Endodermal cell (in vitro differentiated cells): ENCODE measurements around the gene PDF. TPM values are rescaled to one million over a fixed set of nuclear protein-coding genes. Genes with fewer than 3 reads are reported as not detected.

Source experiments
- DNase-seq: peaks from one replicate; pipeline ENCODE4 v3.0.0-alpha.2; 2017
- H3K27ac ChIP-seq: 2 replicates; pipeline ENCODE4 v1.5.1; 2013; ENCODE audit warnings: mild to moderate bottlenecking, low read depth, low read length, moderate library complexity
- H3K27me3 ChIP-seq: 2 replicates; pipeline ENCODE4 v1.6.1; 2013; ENCODE audit warnings: mild to moderate bottlenecking, low read length, moderate library complexity; ENCODE audit not compliant: insufficient read depth, control insufficient read depth, poor library complexity, severe bottlenecking
- H3K36me3 ChIP-seq: 2 replicates; pipeline ENCODE4 v1.7.0; 2013; ENCODE audit warnings: mild to moderate bottlenecking, low read length, moderate library complexity; ENCODE audit not compliant: control insufficient read depth, insufficient read depth
- H3K4me1 ChIP-seq: one replicate; pipeline ENCODE4 v1.7.0; 2013; ENCODE audit warnings: low read length; ENCODE audit not compliant: control insufficient read depth, insufficient read depth
- H3K4me3 ChIP-seq: 2 replicates; pipeline ENCODE4 v1.5.1; 2013; ENCODE audit warnings: mild to moderate bottlenecking, low read length, moderate library complexity
- H3K9ac ChIP-seq: 2 replicates; pipeline ENCODE4 v1.6.1; 2013; ENCODE audit warnings: mild to moderate bottlenecking, low read length, moderate library complexity; ENCODE audit not compliant: poor library complexity, severe bottlenecking; ENCODE audit errors: extremely low read depth
- H3K9me3 ChIP-seq: 2 replicates; pipeline ENCODE4 v1.6.1; 2013; ENCODE audit warnings: mild to moderate bottlenecking, low read length, moderate library complexity; ENCODE audit not compliant: control insufficient read depth
- H3K27ac Mint-ChIP-seq: 2 replicates; pipeline ENCODE4 v1.8.0; 2020; ENCODE audit warnings: mixed read lengths
- H3K27me3 Mint-ChIP-seq: 2 replicates; pipeline ENCODE4 v1.8.0; 2021; ENCODE audit warnings: mild to moderate bottlenecking, mixed read lengths; ENCODE audit not compliant: insufficient read depth
- H3K36me3 Mint-ChIP-seq: 2 replicates; pipeline ENCODE4 v1.8.0; 2020; ENCODE audit warnings: low read depth, mixed read lengths
- H3K4me1 Mint-ChIP-seq: 2 replicates; pipeline ENCODE4 v1.8.0; 2020; ENCODE audit warnings: mixed read lengths
- H3K4me3 Mint-ChIP-seq: 2 replicates; pipeline ENCODE4 v1.8.0; 2020; ENCODE audit warnings: mild to moderate bottlenecking, moderate library complexity, mixed read lengths
- H3K9me3 Mint-ChIP-seq: 2 replicates; pipeline ENCODE4 v1.8.0; 2020; ENCODE audit warnings: mild to moderate bottlenecking, mixed read lengths
- CTCF ChIP-seq: fragments of 200-600 bp; sonication (generic); conservative IDR thresholded peaks from 2 replicates; pipeline ENCODE4 v1.5.0; 2021; ENCODE audit warnings: antibody characterized with exemption, mild to moderate bottlenecking
- WGBS, 2 experiments: methylation state at CpG; one replicate each; pipeline versions ENCODE4 v1.1.5 to v1.1.7; 2013; ENCODE audit warnings: missing lambda C conversion rate in 2 of 2, mixed read lengths in 1 of 2; ENCODE audit not compliant: insufficient coverage in 1 of 2, insufficient read length in 1 of 2; 5-methylcytosine and 5-hydroxymethylcytosine counted together
- total RNA-seq, 2 donors: library from RNA; stranded (reverse); fragmentation: NEBNext Ultra II Directional in 1 of 2; extraction: Animal tissue kit (Norgen Biotek cat#: 25700) in 1 of 2; gene quantifications; 2 replicates in 1 of 2; 3 replicates in 1 of 2; pipeline ENCODE4 v1.2.1, GENCODE V29; 2021

Gene PDF
- total RNA-seq, 2 donors from 2014 or later: 12.2 to 19.8 TPM

GRCh38 chr16:69286941-69287713 is 43.3 kb downstream of the PDF start:
- no peak overlapping the region for H3K4me3 ChIP-seq
- H3K9me3 ChIP-seq: no peaks in the 10 kb centered on the region
- H3K9ac ChIP-seq: no peak overlapping the region
- no peak for DNase-seq
- H3K36me3 ChIP-seq: no peaks in the 10 kb centered on the region
- peak; percentile 85 for TF ChIP-seq CTCF
- Mint-ChIP-seq H3K4me3 (no peak overlapping the region), H3K4me1 (no peaks in the 10 kb centered on the region), H3K27ac (no peak overlapping the region), H3K9me3 (no peaks in the 10 kb centered on the region), H3K27me3 (no peaks in the 10 kb centered on the region), H3K36me3 (peaks cover 18% of the 10 kb centered on the region)
- H3K4me1 ChIP-seq: no peaks in the 10 kb centered on the region
- 90 to 92% methylated on average over 11 to 12 of the region's 13 CpGs for WGBS, 2 experiments
- H3K27me3 ChIP-seq: no peaks in the 10 kb centered on the region
- H3K27ac ChIP-seq: no peak overlapping the region

GRCh38 chr16:69285240-69285639 is 45.1 kb downstream of the PDF start:
- no peaks in the 10 kb centered on the region for H3K27me3 Mint-ChIP-seq
- no peaks in the 10 kb centered on the region for H3K27me3 ChIP-seq

GRCh38 chr16:69283851-69284250 is 46.5 kb downstream of the PDF start:
- Mint-ChIP-seq H3K27me3 (no peaks in the 10 kb centered on the region), H3K9me3 (peaks cover 5% of the 10 kb centered on the region), H3K4me3 (no peak overlapping the region), H3K36me3 (peaks cover 19% of the 10 kb centered on the region), H3K4me1 (no peaks in the 10 kb centered on the region), H3K27ac (no peak overlapping the region)
- Histone ChIP-seq H3K27ac (no peak overlapping the region), H3K27me3 (no peaks in the 10 kb centered on the region), H3K9me3 (no peaks in the 10 kb centered on the region), H3K4me1 (no peaks in the 10 kb centered on the region), H3K36me3 (no peaks in the 10 kb centered on the region), H3K9ac (no peak overlapping the region), H3K4me3 (no peak overlapping the region)
- WGBS, 2 experiments: 93% methylated on average over 4 of the region's 4 CpGs; no CpG with 5 or more reads in 1 of the 2 experiments
- no peak for DNase-seq
- no peak for TF ChIP-seq CTCF

More at GRCh38 chr16:69285240-69285639, 45.1 kb downstream of the PDF start:
- H3K36me3 ChIP-seq: no peaks in the 10 kb centered on the region
- Mint-ChIP-seq H3K4me1 (no peaks in the 10 kb centered on the region), H3K9me3 (peaks cover 5% of the 10 kb centered on the region), H3K27ac (no peak overlapping the region), H3K4me3 (no peak overlapping the region), H3K36me3 (peaks cover 18% of the 10 kb centered on the region)
- H3K9ac ChIP-seq: no peak overlapping the region
- TF ChIP-seq CTCF: no peak
- no peaks in the 10 kb centered on the region for H3K9me3 ChIP-seq
- no peak overlapping the region for H3K4me3 ChIP-seq
- no peak for DNase-seq
- H3K27ac ChIP-seq: no peak overlapping the region
- WGBS, 2 experiments: 96 to 100% methylated on average over 2 to 4 of the region's 4 CpGs
- no peaks in the 10 kb centered on the region for H3K4me1 ChIP-seq
